ENCODE data around the gene EIF5AL1.

- TF ChIP-seq MYC (IDR thresholded peaks at IDR 0.05; ENCODE audit: low read depth, low read length) (no peak), POLR2A (IDR thresholded peaks at IDR 0.05; ENCODE audit: extremely low read depth, insufficient read length) (no peak), CTCF (IDR thresholded peaks at IDR 0.05; ENCODE audit: low read depth, low read length) (no peak), MAX (IDR thresholded peaks at IDR 0.05; ENCODE audit: low read depth, low read length) (no peak)
Observed at GRCh38 chr10:79561257-79561656, 48.9 kb downstream of the EIF5AL1 start.
